Transverse colon (tissue), 4 donors: ENCODE measurements around the gene MYBL2. TPM values are rescaled to one million over a fixed set of nuclear protein-coding genes. Genes with fewer than 3 reads are reported as not detected.
A peak's percentile ranks its signal among the peaks of the same experiment; 100 is the strongest.

ENCODE experiments used
- DNase-seq: peaks from one replicate; pipeline ENCODE4 v3.0.0-alpha.2; 2019
- H3K27ac ChIP-seq, 4 donors: fragments of 200-600 bp; sonication (generic); 2 replicates each; pipeline ENCODE4 v1.5.1; 2016 to 2018; ENCODE audit warnings: inconsistent platforms in 4 of 4
- H3K27me3 ChIP-seq: fragments of 200-600 bp; sonication (generic); 2 replicates; pipeline ENCODE4 v1.5.1; 2017; ENCODE audit warnings: inconsistent platforms
- H3K36me3 ChIP-seq, 4 donors: fragments of 200-600 bp; sonication (generic); 2 replicates each; pipeline ENCODE4 v1.5.1; 2017 to 2019; ENCODE audit warnings: inconsistent platforms in 4 of 4
- H3K4me1 ChIP-seq, 4 donors: fragments of 200-600 bp; sonication (generic); 2 replicates each; pipeline ENCODE4 v1.5.1; 2017 to 2020; ENCODE audit warnings: inconsistent platforms in 4 of 4
- H3K4me3 ChIP-seq, 4 donors: fragments of 200-600 bp; sonication (generic); 1 replicate in 1 of 4; 2 replicates in 3 of 4; pipeline versions ENCODE4 v1.5.1 to v1.6.1; 2017 to 2019; ENCODE audit warnings: inconsistent platforms in 4 of 4
- H3K9me3 ChIP-seq, 2 donors: fragments of 200-600 bp; sonication (generic); 2 replicates each; pipeline ENCODE4 v1.5.1; 2017 to 2019; ENCODE audit warnings: inconsistent platforms in 2 of 2
- CTCF ChIP-seq, 5 experiments: fragments of 200-600 bp in 3 of 5; fragments of 450-650 bp in 2 of 5; sonication (generic) in 3 of 5; IDR thresholded peaks; 1 replicate in 2 of 5; 2 replicates in 3 of 5; pipeline ENCODE4 v1.5.1; 2016 to 2017; ENCODE audit warnings: antibody characterized with exemption in 5 of 5, inconsistent platforms in 3 of 5, mild to moderate bottlenecking in 2 of 5, moderate library complexity in 1 of 5
- EP300 ChIP-seq: sonication (generic); formaldehyde crosslinking; IDR thresholded peaks from one replicate; pipeline ENCODE4 v1.6.1; 2017; ENCODE audit warnings: antibody characterized with exemption, low read depth
- POLR2A ChIP-seq: fragments of 450-650 bp; IDR thresholded peaks from one replicate; pipeline ENCODE4 v1.6.1; 2016; ENCODE audit warnings: antibody characterized with exemption, mild to moderate bottlenecking, moderate library complexity
- POLR2AphosphoS5 ChIP-seq, 3 donors: sonication (generic); formaldehyde crosslinking; IDR thresholded peaks; one replicate each; pipeline ENCODE4 v1.6.1; 2016; ENCODE audit warnings: antibody characterized with exemption in 3 of 3
- WGBS, 2 donors: methylation state at CpG; one replicate each; pipeline ENCODE4 v1.1.5; 2018; ENCODE audit warnings: low coverage in 1 of 2; 5-methylcytosine and 5-hydroxymethylcytosine counted together
- in situ Hi-C, 4 donors: fragments of 200-750 bp; cut with MboI; loops; one replicate each; pipeline versions ENCODE4 v1.15.0 to v1.15.1; 2017; ENCODE audit warnings: low sequenced_read_pairs in 3 of 4, low pct_ligation_motif_present in 1 of 4, low pct_unique_long_range_greater_than_20kb in 1 of 4
- intact Hi-C: fragments of 100-400 bp; cut with DNase I; formaldehyde crosslinking; loops from one replicate; pipeline ENCODE4 v1.15.1; 2023; ENCODE audit warnings: low total_unique reads
- total RNA-seq, 4 donors: library from RNA; depleted of rRNA; stranded (reverse); fragments of >200 nt; gene quantifications; one replicate each; pipeline ENCODE4 v1.1.0, GENCODE V29; 2016

Gene MYBL2
- total RNA-seq, 4 donors from 2014 or later = 1.1 to 134 (median 2.2) TPM

GRCh38 chr20:43746344-43747137, 79.6 kb downstream of the MYBL2 start:
- Histone ChIP-seq H3K4me3 (no peak overlapping the region), H3K4me1 (peaks cover 0 to 3% (median 0%) of the 10 kb centered on the region in 4 donors), H3K27me3 (peaks cover 34% of the 10 kb centered on the region), H3K36me3 (no peaks in the 10 kb centered on the region), H3K9me3 (no peaks in the 10 kb centered on the region), H3K27ac (no peak overlapping the region)
- no peak for TF ChIP-seq EP300
- TF ChIP-seq POLR2AphosphoS5 (IDR thresholded peaks at IDR 0.05) = no peak
- TF ChIP-seq POLR2A = no peak
- no peak for TF ChIP-seq CTCF (IDR thresholded peaks at IDR 0.05)
- in situ Hi-C loops = loop anchor here in 1 of 4 donors (5.0 kb wide), 1 partner anchor 336 kb away; no protein-coding TSS in a partner anchor
- intact Hi-C loops = no loop called here
- no peak for DNase-seq
- WGBS, 2 donors = 55 to 62% methylated on average over 8 to 12 of the region's 12 CpGs

- no peak for DNase-seq
- WGBS, 2 donors = 85% methylated on average over 1 of the region's 1 CpG; no CpG with 5 or more reads in 1 of the 2 donors
- Histone ChIP-seq H3K4me3 (no peak overlapping the region), H3K4me1 (peaks cover 0 to 3% (median 0%) of the 10 kb centered on the region in 4 donors), H3K36me3 (no peaks in the 10 kb centered on the region), H3K27ac (no peak overlapping the region), H3K27me3 (peaks cover 30% of the 10 kb centered on the region), H3K9me3 (no peaks in the 10 kb centered on the region)
- TF ChIP-seq POLR2A (no peak), CTCF (IDR thresholded peaks at IDR 0.05) (no peak)
- intact Hi-C loops = no loop called here
- in situ Hi-C loops = loop anchor here in 1 of 4 donors (5.0 kb wide), 1 partner anchor 334 kb away; no protein-coding TSS in a partner anchor
Observed at GRCh38 chr20:43748274-43748673, 81.4 kb downstream of the MYBL2 start.

GRCh38 chr20:43749734-43750294, 82.9 kb downstream of the MYBL2 start:
- Histone ChIP-seq H3K36me3 (no peaks in the 10 kb centered on the region), H3K27ac (no peak overlapping the region), H3K9me3 (no peaks in the 10 kb centered on the region), H3K4me3 (no peak overlapping the region), H3K4me1 (peaks cover 0 to 3% (median 0%) of the 10 kb centered on the region in 4 donors), H3K27me3 (peaks cover 29% of the 10 kb centered on the region)
- no peak for TF ChIP-seq POLR2AphosphoS5 (IDR thresholded peaks at IDR 0.05)
- TF ChIP-seq POLR2A = no peak
- peak; percentile 96 to 100 (median 100) for TF ChIP-seq CTCF (IDR thresholded peaks at IDR 0.05)
- no peak for TF ChIP-seq EP300
- WGBS, 2 donors = 0 to 11% methylated on average over 1 to 23 of the region's 23 CpGs
- in situ Hi-C loops (loop anchor here in 3 of 4 donors (5.0 kb wide), 2 partner anchors 327 to 332 kb away; no protein-coding TSS in a partner anchor), intact Hi-C loops (no loop called here)
- peak; percentile 85 for DNase-seq

- no peaks in the 10 kb centered on the region for H3K4me1 ChIP-seq
- in situ Hi-C loops = loop anchor here in 2 of 4 donors (5.0 kb wide), 2 partner anchors 327 to 332 kb away; no protein-coding TSS in a partner anchor
- no peak for TF ChIP-seq POLR2A
- TF ChIP-seq POLR2AphosphoS5 (IDR thresholded peaks at IDR 0.05) = no peak
- no peak for TF ChIP-seq EP300
- intact Hi-C loops = loop anchor here (1.0 kb wide), 1 partner anchor 330 kb away; no protein-coding TSS in a partner anchor
- H3K9me3 ChIP-seq = no peaks in the 10 kb centered on the region
- no peak for DNase-seq
- peak overlapping the region in 1 of 4 donors; percentile 58 for H3K27ac ChIP-seq
- no peak overlapping the region for H3K4me3 ChIP-seq
- H3K27me3 ChIP-seq = peaks cover 20% of the 10 kb centered on the region
- no peaks in the 10 kb centered on the region for H3K36me3 ChIP-seq
Observed at GRCh38 chr20:43750774-43751166, 83.9 kb downstream of the MYBL2 start.
